WTC11 (cell line): Measurements from ENCODE around the gene ARHGAP21.

Experiments used
- ATF2 ChIP-seq: sonication (generic); formaldehyde crosslinking; IDR thresholded peaks from 2 replicates; pipeline ENCODE4 v1.8.1; 2022; ENCODE audit warnings: low read depth, missing genetic modification reagents, borderline replicate concordance
- CTCF ChIP-seq: fragments of 200-600 bp; IDR thresholded peaks from 2 replicates; pipeline ENCODE4 v1.8.0; 2022; ENCODE audit warnings: antibody characterized with exemption
- E2F1 ChIP-seq: sonication (generic); formaldehyde crosslinking; IDR thresholded peaks from 2 replicates; pipeline ENCODE4 v1.8.0; 2022; ENCODE audit warnings: mild to moderate bottlenecking, missing genetic modification reagents
- GRHL2 ChIP-seq: fragments of 250-450 bp; sonication (Bioruptor Pico); IDR thresholded peaks from 2 replicates; pipeline ENCODE4 v1.8.0; 2022; ENCODE audit warnings: mild to moderate bottlenecking, moderate library complexity; ENCODE audit not compliant: insufficient replicate concordance, severe bottlenecking
- NFE2L1 ChIP-seq: sonication (generic); formaldehyde crosslinking; IDR thresholded peaks from 2 replicates; pipeline ENCODE4 v1.8.1; 2023; ENCODE audit warnings: missing genetic modification reagents
- NFYB ChIP-seq: sonication (generic); formaldehyde crosslinking; conservative IDR thresholded peaks from 2 replicates; pipeline ENCODE4 v1.8.0; 2022; ENCODE audit warnings: low read depth, missing genetic modification reagents
- TEAD1 ChIP-seq: sonication (generic); formaldehyde crosslinking; IDR thresholded peaks from 2 replicates; pipeline ENCODE4 v1.8.0; 2022; ENCODE audit warnings: mild to moderate bottlenecking, missing genetic modification reagents
- TEAD4 ChIP-seq: sonication (generic); formaldehyde crosslinking; IDR thresholded peaks from 2 replicates; pipeline ENCODE4 v1.8.0; 2022; ENCODE audit warnings: mild to moderate bottlenecking, missing genetic modification reagents
- ZNF138 ChIP-seq: sonication (generic); formaldehyde crosslinking; conservative IDR thresholded peaks from 2 replicates; pipeline ENCODE4 v1.8.1; 2022; ENCODE audit warnings: mild to moderate bottlenecking, moderate library complexity, missing genetic modification reagents
- ZNF317 ChIP-seq: sonication (generic); formaldehyde crosslinking; IDR thresholded peaks from 2 replicates; pipeline ENCODE4 v1.8.1; 2023; ENCODE audit warnings: low read depth, mild to moderate bottlenecking, moderate library complexity, missing genetic modification reagents, borderline replicate concordance
- TF ChIP-seq, protein P1 (sequence below): sonication (generic); formaldehyde crosslinking; IDR thresholded peaks from 2 replicates; pipeline ENCODE4 v1.8.1; 2023; ENCODE audit warnings: mild to moderate bottlenecking, missing genetic modification reagents
- TF ChIP-seq, protein P2 (sequence below): fragments of 250-450 bp; sonication (Bioruptor Pico); IDR thresholded peaks from 2 replicates; pipeline ENCODE4 v1.9.0; 2021; ENCODE audit warnings: moderate library complexity, mild to moderate bottlenecking, inconsistent platforms, borderline replicate concordance
- TF ChIP-seq, protein P3 (sequence below): sonication (generic); formaldehyde crosslinking; IDR thresholded peaks from 2 replicates; pipeline ENCODE4 v1.8.0; 2022; ENCODE audit warnings: mild to moderate bottlenecking, missing genetic modification reagents

DNA sequence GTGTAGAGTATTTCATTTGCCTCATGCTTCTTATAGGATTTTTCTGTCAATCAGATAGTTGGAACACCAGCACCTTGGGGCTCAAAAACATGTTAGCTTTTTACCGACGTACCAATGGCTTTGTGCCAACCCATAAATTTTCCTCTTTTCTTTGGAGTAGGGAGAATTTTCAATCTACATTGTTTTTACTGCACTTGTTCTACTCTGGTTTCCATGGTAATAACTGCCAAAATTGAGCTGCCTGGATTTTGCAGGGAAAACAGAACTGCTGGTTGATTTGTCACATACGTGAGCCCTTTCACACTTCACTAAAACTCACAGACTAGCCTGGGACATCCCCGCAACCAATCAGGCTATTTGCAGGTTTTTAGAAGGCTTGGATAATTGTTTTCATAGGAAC is 189.7 kb downstream of the ARHGAP21 start:
- no peak for TF ChIP-seq CTCF
- TF ChIP-seq E2F1 (CRISPR knock-in tag): no peak
- no peak for TF ChIP-seq NFE2L1
- TF ChIP-seq ZNF317 (CRISPR knock-in tag): no peak
- no peak for TF ChIP-seq ZNF138 (CRISPR knock-in tag)
- TF ChIP-seq, protein P1, sequence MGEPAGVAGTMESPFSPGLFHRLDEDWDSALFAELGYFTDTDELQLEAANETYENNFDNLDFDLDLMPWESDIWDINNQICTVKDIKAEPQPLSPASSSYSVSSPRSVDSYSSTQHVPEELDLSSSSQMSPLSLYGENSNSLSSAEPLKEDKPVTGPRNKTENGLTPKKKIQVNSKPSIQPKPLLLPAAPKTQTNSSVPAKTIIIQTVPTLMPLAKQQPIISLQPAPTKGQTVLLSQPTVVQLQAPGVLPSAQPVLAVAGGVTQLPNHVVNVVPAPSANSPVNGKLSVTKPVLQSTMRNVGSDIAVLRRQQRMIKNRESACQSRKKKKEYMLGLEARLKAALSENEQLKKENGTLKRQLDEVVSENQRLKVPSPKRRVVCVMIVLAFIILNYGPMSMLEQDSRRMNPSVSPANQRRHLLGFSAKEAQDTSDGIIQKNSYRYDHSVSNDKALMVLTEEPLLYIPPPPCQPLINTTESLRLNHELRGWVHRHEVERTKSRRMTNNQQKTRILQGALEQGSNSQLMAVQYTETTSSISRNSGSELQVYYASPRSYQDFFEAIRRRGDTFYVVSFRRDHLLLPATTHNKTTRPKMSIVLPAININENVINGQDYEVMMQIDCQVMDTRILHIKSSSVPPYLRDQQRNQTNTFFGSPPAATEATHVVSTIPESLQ: no peak
- TF ChIP-seq TEAD1: no peak
- no peak for TF ChIP-seq ATF2 (CRISPR knock-in tag)
- TF ChIP-seq NFYB: no peak
- no peak for TF ChIP-seq GRHL2
- TF ChIP-seq, protein P2, sequence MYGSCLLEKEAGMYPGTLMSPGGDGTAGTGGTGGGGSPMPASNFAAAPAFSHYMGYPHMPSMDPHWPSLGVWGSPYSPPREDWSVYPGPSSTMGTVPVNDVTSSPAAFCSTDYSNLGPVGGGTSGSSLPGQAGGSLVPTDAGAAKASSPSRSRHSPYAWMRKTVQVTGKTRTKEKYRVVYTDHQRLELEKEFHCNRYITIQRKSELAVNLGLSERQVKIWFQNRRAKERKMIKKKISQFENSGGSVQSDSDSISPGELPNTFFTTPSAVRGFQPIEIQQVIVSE (CRISPR knock-in tag): no peak
- TF ChIP-seq, protein P3, sequence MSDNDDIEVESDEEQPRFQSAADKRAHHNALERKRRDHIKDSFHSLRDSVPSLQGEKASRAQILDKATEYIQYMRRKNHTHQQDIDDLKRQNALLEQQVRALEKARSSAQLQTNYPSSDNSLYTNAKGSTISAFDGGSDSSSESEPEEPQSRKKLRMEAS: no peak
- TF ChIP-seq TEAD4 (CRISPR knock-in tag): no peak
